ENCODE data around the gene DAGLA.

DAGLA gene

DNA sequence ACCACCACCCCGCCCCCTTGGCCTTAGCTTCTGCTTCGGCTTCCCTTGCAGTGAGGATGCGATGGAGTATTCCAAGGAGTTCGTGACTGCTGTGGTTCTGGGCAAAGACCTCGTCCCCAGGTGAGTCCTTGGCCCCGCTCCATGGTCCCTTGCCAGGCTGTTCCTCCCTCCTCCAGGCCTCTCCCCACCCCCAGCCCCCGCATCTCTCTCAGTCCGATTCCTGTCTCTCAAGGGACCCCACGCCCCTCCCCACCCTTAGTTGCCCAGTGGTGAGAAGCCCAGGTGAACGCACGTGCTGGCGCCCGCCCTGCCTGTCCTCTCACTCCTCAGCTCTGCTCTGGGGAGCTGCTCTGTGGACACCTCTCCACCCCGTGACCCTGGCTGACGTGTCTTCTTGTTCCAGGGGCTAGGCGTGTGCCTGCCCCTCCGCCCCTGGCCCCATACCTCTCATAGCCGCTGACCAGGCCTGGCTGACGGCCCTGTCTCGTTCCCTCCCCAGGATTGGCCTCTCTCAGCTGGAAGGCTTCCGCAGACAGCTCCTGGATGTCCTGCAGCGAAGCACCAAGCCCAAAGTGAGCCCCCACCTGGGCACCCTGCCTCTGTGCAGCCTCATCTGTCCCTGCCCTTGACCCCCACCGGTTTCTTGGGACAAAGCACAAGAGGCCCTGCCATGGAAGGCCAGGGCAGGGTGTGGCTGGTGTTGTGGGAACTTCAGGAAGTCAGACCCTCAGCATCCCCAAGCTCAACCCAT, 57.6 kb downstream of the DAGLA start:
- in situ Hi-C loops (cut with MboI; ENCODE audit: low pct_unique_long_range_greater_than_20kb, low sequenced_read_pairs) = no loop called here
- DNase-seq = no peak

DNA sequence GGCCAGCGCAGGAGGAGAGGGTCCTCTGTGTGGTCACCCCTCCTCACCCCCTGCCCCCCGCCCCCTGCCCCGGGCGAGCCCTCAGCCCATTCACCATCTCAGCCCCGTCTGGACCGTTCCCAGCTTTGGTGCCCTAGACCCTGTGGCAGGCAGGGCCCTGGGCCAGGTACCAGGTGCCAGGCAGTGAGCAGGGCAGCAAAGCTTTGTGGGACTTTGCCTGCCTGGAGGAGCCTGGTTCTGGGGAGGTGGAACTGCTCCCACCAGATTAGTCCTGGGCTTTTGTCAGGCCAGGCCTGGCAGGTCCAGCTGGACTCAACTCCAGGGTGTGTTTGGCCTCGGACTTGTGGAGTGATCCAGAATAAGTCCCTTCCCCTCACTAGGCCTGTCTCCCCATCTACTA, 58.6 kb downstream of the DAGLA start:
- in situ Hi-C loops (cut with MboI; ENCODE audit: low pct_unique_long_range_greater_than_20kb, low sequenced_read_pairs) = no loop called here
- no peak for DNase-seq

GRCh38 chr11:61739413-61739812, 59.2 kb downstream of the DAGLA start:
- in situ Hi-C loops (cut with MboI; ENCODE audit: low pct_unique_long_range_greater_than_20kb, low sequenced_read_pairs) = no loop called here
- DNase-seq = no peak

- in situ Hi-C loops (cut with MboI; ENCODE audit: low pct_unique_long_range_greater_than_20kb, low sequenced_read_pairs) = no loop called here
- DNase-seq = no peak
These were observed 59.8 kb downstream of the DAGLA start for GRCh38 chr11:61739966-61740365.

DNA sequence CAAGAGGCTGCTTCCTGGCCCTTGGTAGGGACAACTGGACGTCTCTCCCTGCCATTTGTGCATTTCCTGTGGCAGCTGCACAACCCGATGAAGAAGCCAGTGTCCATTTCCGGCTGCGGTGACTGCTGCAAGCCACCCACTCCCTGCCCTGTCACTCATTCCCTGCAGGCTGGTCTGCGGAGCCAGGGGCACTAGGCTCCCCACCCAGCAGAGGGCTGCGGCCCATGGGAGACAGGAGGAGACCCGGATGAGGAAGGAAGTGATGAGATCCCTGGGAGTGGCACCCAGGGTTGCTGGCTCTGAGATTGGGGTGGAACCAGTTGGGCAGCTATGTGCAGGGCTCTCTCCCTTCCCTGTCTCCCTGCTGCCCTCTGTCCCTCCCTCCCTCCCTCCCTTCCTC, 62.2 kb downstream of the DAGLA start:
- in situ Hi-C loops (cut with MboI; ENCODE audit: low pct_unique_long_range_greater_than_20kb, low sequenced_read_pairs) = no loop called here

DNA sequence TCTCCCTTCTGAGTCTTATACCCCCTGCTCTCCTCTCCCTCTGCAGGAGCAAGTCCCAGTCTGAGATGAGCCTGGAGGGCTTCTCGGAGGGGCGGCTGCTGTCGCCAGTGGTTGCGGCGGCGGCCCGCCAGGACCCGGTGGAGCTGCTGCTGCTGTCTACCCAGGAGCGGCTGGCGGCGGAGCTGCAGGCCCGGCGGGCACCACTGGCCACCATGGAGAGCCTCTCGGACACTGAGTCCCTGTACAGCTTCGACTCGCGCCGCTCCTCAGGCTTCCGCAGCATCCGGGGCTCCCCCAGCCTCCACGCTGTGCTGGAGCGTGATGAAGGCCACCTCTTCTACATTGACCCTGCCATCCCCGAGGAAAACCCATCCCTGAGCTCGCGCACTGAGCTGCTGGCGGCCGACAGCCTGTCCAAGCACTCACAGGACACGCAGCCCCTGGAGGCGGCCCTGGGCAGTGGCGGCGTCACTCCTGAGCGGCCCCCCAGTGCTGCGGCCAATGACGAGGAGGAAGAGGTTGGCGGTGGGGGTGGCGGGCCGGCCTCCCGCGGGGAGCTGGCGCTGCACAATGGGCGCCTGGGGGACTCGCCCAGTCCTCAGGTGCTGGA, 63.4 kb downstream of the DAGLA start:
- no peak for DNase-seq
- in situ Hi-C loops (cut with MboI; ENCODE audit: low pct_unique_long_range_greater_than_20kb, low sequenced_read_pairs) = no loop called here

More for the DNA sequence above, 62.2 kb downstream of the DAGLA start:
- DNase-seq = peak; percentile 69

DNA sequence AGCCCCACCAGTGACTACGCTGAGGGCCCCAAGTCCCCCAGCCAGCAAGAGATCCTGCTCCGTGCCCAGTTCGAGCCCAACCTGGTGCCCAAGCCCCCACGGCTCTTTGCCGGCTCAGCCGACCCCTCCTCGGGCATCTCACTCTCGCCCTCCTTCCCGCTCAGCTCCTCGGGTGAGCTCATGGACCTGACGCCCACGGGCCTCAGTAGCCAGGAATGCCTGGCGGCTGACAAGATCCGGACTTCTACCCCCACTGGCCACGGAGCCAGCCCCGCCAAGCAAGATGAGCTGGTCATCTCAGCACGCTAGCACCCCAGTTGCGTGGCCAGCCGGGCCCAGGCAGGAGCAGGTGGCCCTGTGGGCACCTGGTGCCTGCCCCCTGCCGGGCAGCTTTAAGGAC, 64.0 kb downstream of the DAGLA start:
- DNase-seq = no peak
- in situ Hi-C loops (cut with MboI; ENCODE audit: low pct_unique_long_range_greater_than_20kb, low sequenced_read_pairs) = no loop called here

- DNase-seq = no peak
- in situ Hi-C loops (cut with MboI; ENCODE audit: low pct_unique_long_range_greater_than_20kb, low sequenced_read_pairs) = no loop called here
These were observed 64.5 kb downstream of the DAGLA start for GRCh38 chr11:61744609-61745156.

- DNase-seq = no peak
- in situ Hi-C loops (cut with MboI; ENCODE audit: low pct_unique_long_range_greater_than_20kb, low sequenced_read_pairs) = no loop called here
These were observed 65.7 kb downstream of the DAGLA start for GRCh38 chr11:61745781-61746441.

- in situ Hi-C loops (cut with MboI; ENCODE audit: low pct_unique_long_range_greater_than_20kb, low sequenced_read_pairs) = no loop called here
These were observed 66.4 kb downstream of the DAGLA start for GRCh38 chr11:61746442-61747191.

GRCh38 chr11:61747192-61747966, 67.2 kb downstream of the DAGLA start:
- in situ Hi-C loops (cut with MboI; ENCODE audit: low pct_unique_long_range_greater_than_20kb, low sequenced_read_pairs) = no loop called here
- DNase-seq = peak; percentile 59

More at GRCh38 chr11:61746442-61747191, 66.4 kb downstream of the DAGLA start:
- DNase-seq = no peak

GRCh38 chr11:61747967-61748285, 67.7 kb downstream of the DAGLA start:
- in situ Hi-C loops (cut with MboI; ENCODE audit: low pct_unique_long_range_greater_than_20kb, low sequenced_read_pairs) = no loop called here
- DNase-seq = no peak

GRCh38 chr11:61749591-61750217, 69.5 kb downstream of the DAGLA start:
- peak; percentile 86 for DNase-seq
- in situ Hi-C loops (cut with MboI; ENCODE audit: low pct_unique_long_range_greater_than_20kb, low sequenced_read_pairs) = no loop called here

GRCh38 chr11:61750631-61751273, 70.6 kb downstream of the DAGLA start:
- in situ Hi-C loops (cut with MboI; ENCODE audit: low pct_unique_long_range_greater_than_20kb, low sequenced_read_pairs) = no loop called here
- DNase-seq = no peak

GRCh38 chr11:61751384-61751783, 71.2 kb downstream of the DAGLA start:
- DNase-seq = no peak
- in situ Hi-C loops (cut with MboI; ENCODE audit: low pct_unique_long_range_greater_than_20kb, low sequenced_read_pairs) = no loop called here

DNA sequence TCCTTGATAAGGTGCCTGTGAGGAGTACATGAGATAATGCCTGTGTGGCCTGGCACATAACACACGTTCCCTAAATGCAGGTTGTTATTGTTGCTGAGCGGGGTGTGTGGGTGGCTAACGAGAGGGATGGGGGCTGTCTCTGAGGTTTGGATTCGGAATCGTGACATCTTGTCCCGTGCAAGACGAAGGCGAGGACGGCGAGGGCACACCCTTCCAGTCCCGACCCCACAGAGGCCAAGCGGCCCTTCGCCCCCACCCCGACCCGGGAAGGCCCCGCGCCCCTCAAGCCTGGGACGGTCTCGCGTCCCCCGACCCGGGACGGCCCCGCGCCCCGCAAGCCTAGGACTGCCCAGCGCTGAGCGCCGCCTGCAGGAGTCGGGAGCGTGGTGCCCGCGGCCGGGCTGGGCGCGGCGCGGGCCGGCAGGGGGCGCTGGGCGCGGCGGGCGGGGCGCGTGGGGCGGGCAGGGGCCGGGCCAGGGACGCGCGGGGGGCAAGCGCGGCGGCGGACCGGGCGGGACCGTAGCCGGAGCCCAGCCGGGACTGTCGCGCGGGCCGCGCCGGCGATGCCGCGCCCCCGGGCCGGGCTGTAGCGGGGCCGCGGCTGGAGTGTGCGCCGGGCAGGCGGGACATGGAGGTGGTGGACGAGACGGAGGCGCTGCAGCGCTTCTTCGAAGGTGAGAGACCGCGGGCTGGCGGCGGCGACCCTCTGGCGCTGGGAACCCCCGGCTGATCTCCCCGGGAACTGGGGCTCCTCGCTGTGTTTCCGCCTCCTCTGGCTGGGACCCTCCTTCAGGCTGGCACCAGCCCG, 72.1 kb downstream of the DAGLA start, which contains the start of gene MYRF:
TSS of gene MYRF (plus strand) at position 520 of the 808 bp plus-strand sequence. CDS start at position 629, 109 bp downstream.
- no peak for DNase-seq
- in situ Hi-C loops (cut with MboI; ENCODE audit: low pct_unique_long_range_greater_than_20kb, low sequenced_read_pairs) = no loop called here

- in situ Hi-C loops (cut with MboI; ENCODE audit: low pct_unique_long_range_greater_than_20kb, low sequenced_read_pairs) = no loop called here
- DNase-seq = no peak
These were observed 72.8 kb downstream of the DAGLA start for GRCh38 chr11:61752925-61753521.
